IPS-20b (cell line): Measurements from ENCODE around the gene IGSF21.

Source experiments
- H3K27ac ChIP-seq: one replicate; pipeline ENCODE4 v1.5.1; 2013; ENCODE audit warnings: low read length
- H3K27me3 ChIP-seq: 2 replicates; pipeline ENCODE4 v1.6.1; 2013; ENCODE audit warnings: mild to moderate bottlenecking, low read length, inconsistent platforms; ENCODE audit not compliant: insufficient read depth
- H3K36me3 ChIP-seq: 2 replicates; pipeline ENCODE4 v1.6.1; 2013; ENCODE audit warnings: low read depth, mild to moderate bottlenecking, inconsistent platforms, low read length, moderate library complexity; ENCODE audit not compliant: insufficient read depth
- H3K4me1 ChIP-seq: 2 replicates; pipeline ENCODE4 v1.6.1; 2013; ENCODE audit warnings: mild to moderate bottlenecking, control low read depth, inconsistent platforms, low read length, moderate library complexity; ENCODE audit not compliant: insufficient read depth
- H3K4me3 ChIP-seq: 2 replicates; pipeline ENCODE4 v1.5.1; 2013; ENCODE audit warnings: mild to moderate bottlenecking, low read length, inconsistent platforms
- H3K9ac ChIP-seq: 2 replicates; pipeline ENCODE4 v1.6.1; 2013; ENCODE audit warnings: low read depth, mild to moderate bottlenecking, inconsistent platforms, low read length, moderate library complexity
- H3K9me3 ChIP-seq: 2 replicates; pipeline ENCODE4 v1.6.1; 2013; ENCODE audit warnings: mild to moderate bottlenecking, low read depth, low read length, inconsistent platforms; ENCODE audit not compliant: insufficient read depth

Gene IGSF21

GRCh38 chr1:18350747-18351146 lies 243.1 kb downstream of the IGSF21 start:
- H3K27ac ChIP-seq = no peak overlapping the region
- H3K9me3 ChIP-seq = no peaks in the 10 kb centered on the region
- peaks cover 5% of the 10 kb centered on the region for H3K4me1 ChIP-seq
- H3K36me3 ChIP-seq = no peaks in the 10 kb centered on the region
- no peaks in the 10 kb centered on the region for H3K27me3 ChIP-seq
- no peak overlapping the region for H3K9ac ChIP-seq
- H3K4me3 ChIP-seq = no peak overlapping the region

GRCh38 chr1:18351735-18352134 lies 244.1 kb downstream of the IGSF21 start:
- H3K27me3 ChIP-seq = no peaks in the 10 kb centered on the region; the same call in 1 of the 2 replicates
- no peak overlapping the region for H3K9ac ChIP-seq
- H3K36me3 ChIP-seq = no peaks in the 10 kb centered on the region
- H3K9me3 ChIP-seq = no peaks in the 10 kb centered on the region
- H3K4me1 ChIP-seq = peaks cover 5% of the 10 kb centered on the region
- H3K4me3 ChIP-seq = no peak overlapping the region
- no peak overlapping the region for H3K27ac ChIP-seq

GRCh38 chr1:18352636-18353265 lies 245.2 kb downstream of the IGSF21 start:
- peaks cover 5% of the 10 kb centered on the region for H3K4me1 ChIP-seq
- no peak overlapping the region for H3K4me3 ChIP-seq
- H3K27ac ChIP-seq = no peak overlapping the region
- no peaks in the 10 kb centered on the region for H3K9me3 ChIP-seq
- H3K27me3 ChIP-seq = no peaks in the 10 kb centered on the region; the same call in 1 of the 2 replicates
- no peak overlapping the region for H3K9ac ChIP-seq
- H3K36me3 ChIP-seq = no peaks in the 10 kb centered on the region

GRCh38 chr1:18353528-18353927 lies 245.9 kb downstream of the IGSF21 start:
- H3K27me3 ChIP-seq = no peaks in the 10 kb centered on the region; the same call in 1 of the 2 replicates
- H3K4me3 ChIP-seq = no peak overlapping the region
- H3K4me1 ChIP-seq = peaks cover 5% of the 10 kb centered on the region
- H3K27ac ChIP-seq = no peak overlapping the region
- H3K36me3 ChIP-seq = no peaks in the 10 kb centered on the region
- H3K9ac ChIP-seq = no peak overlapping the region
- H3K9me3 ChIP-seq = no peaks in the 10 kb centered on the region

GRCh38 chr1:18353992-18354391 lies 246.4 kb downstream of the IGSF21 start:
- Histone ChIP-seq H3K27me3 (no peaks in the 10 kb centered on the region; the same call in 1 of the 2 replicates), H3K4me1 (peaks cover 2% of the 10 kb centered on the region; the same call in 1 of the 2 replicates), H3K9ac (no peak overlapping the region), H3K9me3 (no peaks in the 10 kb centered on the region), H3K4me3 (no peak overlapping the region), H3K27ac (no peak overlapping the region), H3K36me3 (no peaks in the 10 kb centered on the region)

GRCh38 chr1:18354612-18355011 lies 247.0 kb downstream of the IGSF21 start:
- Histone ChIP-seq H3K9ac (no peak overlapping the region), H3K4me3 (no peak overlapping the region), H3K27ac (no peak overlapping the region), H3K4me1 (peaks cover 2% of the 10 kb centered on the region; the same call in 1 of the 2 replicates), H3K27me3 (no peaks in the 10 kb centered on the region; the same call in 1 of the 2 replicates), H3K36me3 (no peaks in the 10 kb centered on the region), H3K9me3 (no peaks in the 10 kb centered on the region)

- no peak overlapping the region for H3K9ac ChIP-seq
- H3K4me3 ChIP-seq = no peak overlapping the region
- no peaks in the 10 kb centered on the region for H3K36me3 ChIP-seq
- H3K27ac ChIP-seq = no peak overlapping the region
- H3K4me1 ChIP-seq = peaks cover 2% of the 10 kb centered on the region; the same call in 1 of the 2 replicates
- H3K27me3 ChIP-seq = no peaks in the 10 kb centered on the region; the same call in 1 of the 2 replicates
- no peaks in the 10 kb centered on the region for H3K9me3 ChIP-seq
Observed at GRCh38 chr1:18357622-18358230, 250.1 kb downstream of the IGSF21 start.

GRCh38 chr1:18358600-18358999 lies 251.0 kb downstream of the IGSF21 start:
- no peaks in the 10 kb centered on the region for H3K9me3 ChIP-seq
- H3K27ac ChIP-seq = no peak overlapping the region
- H3K4me3 ChIP-seq = no peak overlapping the region
- no peaks in the 10 kb centered on the region for H3K36me3 ChIP-seq
- H3K9ac ChIP-seq = no peak overlapping the region
- H3K27me3 ChIP-seq = no peaks in the 10 kb centered on the region; the same call in 1 of the 2 replicates
- H3K4me1 ChIP-seq = 0 out of 2 replicates have a peak, but pooled peaks cover 2% of the 10 kb centered on the region

- Histone ChIP-seq H3K9me3 (no peaks in the 10 kb centered on the region), H3K27me3 (no peaks in the 10 kb centered on the region; the same call in 1 of the 2 replicates), H3K9ac (no peak overlapping the region), H3K36me3 (no peaks in the 10 kb centered on the region), H3K27ac (no peak overlapping the region), H3K4me3 (no peak overlapping the region), H3K4me1 (0 out of 2 replicates have a peak, but pooled peaks cover 2% of the 10 kb centered on the region)
Observed at GRCh38 chr1:18360251-18360650, 252.7 kb downstream of the IGSF21 start.

GRCh38 chr1:18362150-18362549 lies 254.6 kb downstream of the IGSF21 start:
- H3K4me1 ChIP-seq = 0 out of 2 replicates have a peak, but pooled peaks cover 2% of the 10 kb centered on the region
- H3K9ac ChIP-seq = no peak overlapping the region
- no peaks in the 10 kb centered on the region for H3K36me3 ChIP-seq
- no peaks in the 10 kb centered on the region for H3K27me3 ChIP-seq
- no peak overlapping the region for H3K27ac ChIP-seq
- no peaks in the 10 kb centered on the region for H3K9me3 ChIP-seq
- H3K4me3 ChIP-seq = no peak overlapping the region

GRCh38 chr1:18363436-18363835 lies 255.8 kb downstream of the IGSF21 start:
- Histone ChIP-seq H3K9ac (no peak overlapping the region), H3K4me3 (no peak overlapping the region), H3K4me1 (0 out of 2 replicates have a peak, but pooled peaks cover 2% of the 10 kb centered on the region), H3K27ac (no peak overlapping the region), H3K36me3 (no peaks in the 10 kb centered on the region), H3K9me3 (no peaks in the 10 kb centered on the region), H3K27me3 (no peaks in the 10 kb centered on the region)

- H3K9me3 ChIP-seq = no peaks in the 10 kb centered on the region
- H3K27me3 ChIP-seq = no peaks in the 10 kb centered on the region
Observed at GRCh38 chr1:18365099-18365705, 257.6 kb downstream of the IGSF21 start.

More at GRCh38 chr1:18365099-18365705, 257.6 kb downstream of the IGSF21 start:
- H3K4me3 ChIP-seq = no peak overlapping the region
- no peaks in the 10 kb centered on the region for H3K4me1 ChIP-seq
- no peak overlapping the region for H3K27ac ChIP-seq
- H3K36me3 ChIP-seq = no peaks in the 10 kb centered on the region
- no peak overlapping the region for H3K9ac ChIP-seq
